ENCODE data around the gene PPP2R5B. TPM values are rescaled to one million over a fixed set of nuclear protein-coding genes. Genes with fewer than 3 reads are reported as not detected.
"Not testable (repeated sequence)": the region's sequence is repeated elsewhere in the genome, so short reads cannot be mapped to it uniquely, and the experiment has no call there.

The PPP2R5B gene
- total RNA-seq, 1 donor from 2014 or later, result 9.7 TPM

DNA sequence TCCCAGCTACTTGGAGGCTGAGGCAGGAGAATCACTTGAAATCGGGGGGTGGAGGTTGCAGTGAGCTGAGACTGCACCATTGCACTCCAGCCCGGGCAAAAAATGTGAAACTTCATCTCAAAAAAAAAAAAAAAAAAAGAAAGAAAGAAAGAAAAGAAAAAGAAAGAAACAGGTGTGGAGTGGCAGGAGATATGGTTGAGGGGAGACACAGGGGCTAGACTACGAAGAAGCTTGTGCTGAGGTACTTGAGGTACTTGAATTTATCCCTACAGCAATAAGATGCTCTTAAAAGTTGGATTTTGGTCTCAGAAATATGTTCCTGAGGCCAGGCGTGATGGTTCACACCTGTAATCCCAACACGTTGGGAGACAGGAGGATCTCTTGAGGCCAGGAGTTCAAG, 49.6 kb downstream of the PPP2R5B start:
- no peak for DNase-seq (ENCODE audit: low read depth, low spot score)

DNA sequence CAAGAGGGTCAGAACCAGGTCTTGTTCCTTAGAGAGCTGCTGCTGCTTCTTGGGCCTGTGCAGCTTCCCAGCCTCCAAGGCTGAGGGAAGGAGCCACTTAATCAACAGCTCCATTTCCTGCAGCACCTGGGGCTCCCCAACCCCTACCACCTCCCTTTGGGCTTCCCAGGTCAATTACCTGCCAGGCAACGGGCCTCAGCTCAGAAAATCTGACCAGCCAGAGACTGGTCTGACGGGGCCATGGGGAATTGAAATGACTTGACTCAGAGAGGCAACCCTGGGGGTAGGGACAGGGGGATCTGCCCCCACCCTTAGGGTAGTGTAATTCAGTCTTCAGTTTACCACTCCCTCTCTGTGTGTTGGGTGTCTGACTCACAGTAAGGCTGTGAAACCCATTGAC, 52.2 kb downstream of the PPP2R5B start:
- no peak for DNase-seq (ENCODE audit: low read depth, low spot score)

DNA sequence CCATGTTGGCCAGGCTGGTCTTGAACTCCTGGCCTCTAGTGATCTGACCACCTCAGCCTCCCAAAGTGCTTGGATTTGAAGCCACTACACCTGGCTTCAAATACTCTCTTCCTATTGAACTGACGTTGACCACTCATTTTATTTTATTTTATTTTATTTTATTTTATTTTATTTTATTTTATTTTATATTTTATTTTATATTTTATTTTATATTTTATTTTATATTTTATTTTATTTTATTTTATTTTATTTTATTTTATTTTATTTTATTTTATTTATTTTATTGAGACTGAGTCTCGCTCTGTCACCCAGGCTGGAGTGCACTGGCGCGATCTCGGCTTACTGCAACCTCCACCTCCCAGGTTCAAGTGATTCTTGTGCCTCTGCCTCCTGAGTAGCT, 58.9 kb downstream of the PPP2R5B start:
- not testable (repeated sequence) for DNase-seq (ENCODE audit: low read depth, low spot score)

Other genes starting within 250 kb of the PPP2R5B start
- not detected in 2 replicates for gene NRXN2, start 201.5 kb upstream of the PPP2R5B start, total RNA-seq
- gene RASGRP2, start 180.5 kb upstream of the PPP2R5B start, total RNA-seq, result 0.53 and 1.5 TPM in 2 replicates
- gene PYGM, start 164.7 kb upstream of the PPP2R5B start, total RNA-seq, result 0.13 and 0.35 TPM in 2 replicates
- gene SF1, start 146.1 kb upstream of the PPP2R5B start, total RNA-seq, result 74.6 and 107 TPM in 2 replicates
- 34.3 and 34.8 TPM in 2 replicates for gene MAP4K2, start 121.5 kb upstream of the PPP2R5B start, total RNA-seq
- gene MEN1, start 114.1 kb upstream of the PPP2R5B start, total RNA-seq, result 17.0 and 26.2 TPM in 2 replicates
- 0.20 and 0.25 TPM in 2 replicates for gene CDC42BPG, start 80.0 kb upstream of the PPP2R5B start, total RNA-seq
- gene EHD1, start 46.1 kb upstream of the PPP2R5B start, total RNA-seq, result 110 and 122 TPM in 2 replicates
- gene ATG2A, start 7.5 kb upstream of the PPP2R5B start, total RNA-seq, result 8.8 and 9.6 TPM in 2 replicates
- gene GPHA2, start 11.2 kb downstream of the PPP2R5B start, total RNA-seq, result not detected in 2 replicates
- gene MAJIN, start 47.4 kb downstream of the PPP2R5B start, total RNA-seq, result not detected in 2 replicates
- 0.40 and 1.1 TPM in 2 replicates for gene BATF2, start 72.3 kb downstream of the PPP2R5B start, total RNA-seq
- 93.5 and 124 TPM in 2 replicates for gene ARL2, start 89.5 kb downstream of the PPP2R5B start, total RNA-seq
- 8.2 and 10.5 TPM in 2 replicates for gene SNX15, start 102.8 kb downstream of the PPP2R5B start, total RNA-seq
- 9.4 and 11.4 TPM in 2 replicates for gene SAC3D1, start 116.5 kb downstream of the PPP2R5B start, total RNA-seq
- 10.7 and 15.9 TPM in 2 replicates for gene NAALADL1, start 133.9 kb downstream of the PPP2R5B start, total RNA-seq
- 9.0 and 16.0 TPM in 2 replicates for gene CDCA5, start 159.4 kb downstream of the PPP2R5B start, total RNA-seq
- 32.9 and 34.6 TPM in 2 replicates for gene ZFPL1, start 159.5 kb downstream of the PPP2R5B start, total RNA-seq
- 174 and 190 TPM in 2 replicates for gene VPS51, start 171.5 kb downstream of the PPP2R5B start, total RNA-seq
- 20.6 and 28.7 TPM in 2 replicates for gene TM7SF2, start 187.2 kb downstream of the PPP2R5B start, total RNA-seq
- gene ZNHIT2, start 193.0 kb downstream of the PPP2R5B start, total RNA-seq, result 10.0 and 11.3 TPM in 2 replicates
- 222 and 473 TPM in 2 replicates for gene FAU, start 197.4 kb downstream of the PPP2R5B start, total RNA-seq
- 52.2 and 58.2 TPM in 2 replicates for gene MRPL49, start 197.6 kb downstream of the PPP2R5B start, total RNA-seq
- 7.1 and 11.4 TPM in 2 replicates for gene SYVN1, start 209.8 kb downstream of the PPP2R5B start, total RNA-seq
- gene SPDYC, start 245.5 kb downstream of the PPP2R5B start, total RNA-seq, result not detected in 2 replicates

All from pulmonary artery endothelial cell (primary cell).